Thoracic aorta (tissue), 2 donors: ENCODE results near the gene TOM1L1. TPM values are rescaled to one million over a fixed set of nuclear protein-coding genes. Genes with fewer than 3 reads are reported as not detected.
A peak's percentile ranks its signal among the peaks of the same experiment; 100 is the strongest.

Experiments
- ATAC-seq: fragments of 150-250 bp; one replicate; pipeline ENCODE4 v1.8.0; 2017; ENCODE audit warnings: low read depth; ENCODE audit not compliant: insufficient number of reproducible peaks, low FRiP score
- DNase-seq: peaks from one replicate; pipeline ENCODE4 v3.0.0-alpha.2; 2020; ENCODE audit warnings: low spot score
- H3K27ac ChIP-seq, 2 donors: fragments of 200-600 bp; sonication (generic); 1 replicate in 1 of 2; 2 replicates in 1 of 2; pipeline ENCODE4 v1.5.1; 2016; ENCODE audit warnings: mild to moderate bottlenecking in 2 of 2, moderate library complexity in 2 of 2
- H3K27me3 ChIP-seq: fragments of 200-600 bp; sonication (generic); replicated peaks from 2 replicates; pipeline ENCODE4 v1.6.0; 2016; ENCODE audit warnings: mild to moderate bottlenecking; ENCODE audit not compliant: insufficient read depth
- H3K36me3 ChIP-seq: fragments of 200-600 bp; sonication (generic); one replicate; pipeline ENCODE4 v1.5.1; 2016
- H3K4me1 ChIP-seq, 2 donors: fragments of 200-600 bp; sonication (generic); 1 replicate in 1 of 2; 2 replicates in 1 of 2; pipeline versions ENCODE4 v1.5.1 to v1.6.0; 2016; ENCODE audit warnings: low read depth in 2 of 2, mild to moderate bottlenecking in 1 of 2; ENCODE audit not compliant: control insufficient read depth in 1 of 2
- H3K4me3 ChIP-seq: fragments of 200-600 bp; sonication (generic); 2 replicates; pipeline ENCODE4 v1.5.1; 2016; ENCODE audit warnings: mild to moderate bottlenecking
- H3K9me3 ChIP-seq: fragments of 200-600 bp; sonication (generic); 2 replicates; pipeline ENCODE4 v1.5.1; 2016
- CTCF ChIP-seq: fragments of 200-600 bp; sonication (generic); IDR thresholded peaks from one replicate; pipeline ENCODE4 v1.5.1; 2019; ENCODE audit warnings: antibody characterized with exemption
- total RNA-seq, 2 donors: library from RNA; depleted of rRNA; stranded (reverse); fragments of >200 nt; gene quantifications; one replicate each; pipeline versions ENCODE4 v1.1.0 to v1.2.3, GENCODE V29; 2016

The TOM1L1 gene
- total RNA-seq, result 10 to 100 TPM; 42.9 to 62.3 TPM

DNA sequence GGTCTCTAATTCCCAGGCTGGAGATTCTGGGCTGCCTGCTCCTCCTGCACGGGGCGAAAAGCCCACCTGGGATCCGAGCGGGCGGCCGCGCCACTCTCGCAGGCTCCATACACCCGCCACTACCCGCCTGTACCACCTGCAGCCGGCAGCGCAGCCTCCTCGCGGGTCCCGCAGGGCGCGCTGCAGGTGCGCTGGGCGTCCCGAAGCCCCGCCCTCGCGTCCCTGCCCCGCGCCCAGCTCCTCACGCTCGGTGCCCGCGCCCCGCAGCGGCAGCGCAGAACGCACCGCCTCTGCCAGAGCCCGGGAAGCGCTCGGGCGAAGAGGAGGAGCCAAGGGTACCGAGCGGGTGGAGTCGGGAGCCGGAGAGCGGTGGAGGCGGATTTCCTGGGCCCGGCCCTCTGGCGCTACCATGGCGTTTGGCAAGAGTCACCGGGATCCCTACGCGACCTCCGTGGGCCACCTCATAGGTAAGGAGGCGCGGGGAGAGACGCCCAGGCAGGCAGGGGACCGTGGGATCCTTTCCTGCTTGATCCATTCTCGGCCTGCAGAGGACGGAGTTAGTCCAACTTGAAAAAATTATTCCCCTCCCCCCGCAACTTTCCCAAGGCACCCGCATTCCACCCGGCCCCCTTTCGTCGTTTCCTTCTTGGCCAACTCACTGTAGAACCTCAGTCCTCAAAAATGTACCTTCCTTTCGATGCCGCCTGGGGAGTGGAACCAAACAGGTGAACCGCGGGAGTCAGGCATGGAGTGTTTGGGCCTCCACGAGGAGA lies at the start of gene TOM1L1:
Gene TOM1L1 (plus strand): TSS at position 396 of the 773 bp plus-strand sequence. CDS start 14 bp downstream, at position 410.
- Histone ChIP-seq H3K36me3 (no peaks in the 10 kb centered on the region), H3K4me3 (peak within 1 kb of the TSS; percentile 69), H3K27ac (peak within 1 kb of the TSS in 1 of 2 donors; percentile 54), H3K9me3 (no peaks in the 10 kb centered on the region), H3K4me1 (peaks cover 0 to 4% of the 10 kb centered on the region in 2 donors), H3K27me3 (no peaks in the 10 kb centered on the region)
- ATAC-seq (peak; percentile 66), DNase-seq (peak; percentile 9)
- peak; percentile 19 for TF ChIP-seq CTCF

DNA sequence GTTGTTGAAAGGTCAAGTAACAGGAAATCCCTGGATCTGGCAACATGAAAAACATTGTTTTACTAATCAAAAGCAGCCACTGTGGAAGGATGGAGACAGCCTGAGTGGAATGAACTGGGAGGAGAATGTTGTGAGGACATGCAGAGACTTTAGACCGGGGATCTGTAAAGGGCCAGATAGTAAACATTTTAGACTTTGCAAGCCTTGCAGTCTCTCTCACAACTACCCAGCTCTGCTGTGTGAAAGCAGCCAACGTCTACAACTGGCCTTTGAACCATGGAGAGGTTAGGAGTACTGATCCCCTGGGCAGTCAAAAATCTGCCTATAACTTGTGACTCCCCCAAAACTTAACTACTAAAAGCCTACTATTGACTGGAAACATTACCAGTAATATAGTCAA lies 41.5 kb upstream of the TOM1L1 start:
- no peaks in the 10 kb centered on the region for H3K4me1 ChIP-seq
- H3K9me3 ChIP-seq, result no peaks in the 10 kb centered on the region
- DNase-seq, result no peak
- no peak for TF ChIP-seq CTCF
- no peaks in the 10 kb centered on the region for H3K36me3 ChIP-seq
- ATAC-seq, result no peak
- no peaks in the 10 kb centered on the region for H3K27me3 ChIP-seq
- no peak overlapping the region for H3K4me3 ChIP-seq
- no peak overlapping the region for H3K27ac ChIP-seq

DNA sequence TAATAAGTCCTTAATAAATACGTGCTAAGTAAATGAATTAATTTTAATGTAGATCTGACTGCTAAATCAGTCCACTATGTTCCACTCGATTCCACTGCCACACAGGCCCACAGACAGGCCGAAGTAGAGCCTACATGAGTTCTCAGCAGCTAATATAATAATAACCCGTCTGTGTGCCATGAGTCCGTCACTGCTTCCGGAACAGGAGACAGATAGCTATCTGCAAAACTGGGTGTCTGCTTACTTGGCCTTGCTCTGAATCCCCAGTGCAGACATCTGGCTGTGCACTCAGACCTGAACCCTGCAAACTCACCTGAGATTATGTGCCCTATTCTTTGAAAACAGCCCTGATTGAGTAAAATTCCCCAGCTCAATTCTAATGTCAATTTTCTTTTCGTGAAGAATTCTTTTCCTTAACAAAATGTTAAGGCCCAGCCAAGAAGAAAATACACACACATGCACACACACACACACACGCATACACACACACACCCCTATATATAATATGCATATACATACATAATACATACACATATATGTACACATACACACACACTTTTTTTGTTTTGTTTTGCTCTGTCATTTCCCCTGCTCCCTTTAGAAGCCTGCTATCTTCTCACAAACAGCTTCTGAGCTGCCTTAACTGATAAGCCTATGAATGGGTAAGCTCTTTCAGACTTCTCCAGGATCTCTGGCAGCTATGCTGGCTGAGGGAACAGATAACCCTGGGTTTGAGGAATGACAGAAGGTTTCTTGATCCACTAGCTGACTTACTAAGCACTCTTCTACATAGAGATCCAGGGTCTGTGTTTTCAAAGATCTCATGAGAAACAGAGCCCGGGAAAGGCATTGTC lies 39.8 kb upstream of the TOM1L1 start:
- Histone ChIP-seq H3K27ac (no peak overlapping the region), H3K36me3 (no peaks in the 10 kb centered on the region), H3K4me3 (no peak overlapping the region), H3K27me3 (no peaks in the 10 kb centered on the region), H3K9me3 (no peaks in the 10 kb centered on the region), H3K4me1 (no peaks in the 10 kb centered on the region)
- DNase-seq (no peak), ATAC-seq (no peak)
- no peak for TF ChIP-seq CTCF

GRCh38 chr17:54861471-54861983 lies 39.1 kb upstream of the TOM1L1 start:
- no peaks in the 10 kb centered on the region for H3K4me1 ChIP-seq
- ATAC-seq (no peak), DNase-seq (no peak)
- H3K36me3 ChIP-seq, result no peaks in the 10 kb centered on the region
- no peak for TF ChIP-seq CTCF
- H3K27ac ChIP-seq, result no peak overlapping the region
- H3K9me3 ChIP-seq, result no peaks in the 10 kb centered on the region
- H3K27me3 ChIP-seq, result no peaks in the 10 kb centered on the region
- H3K4me3 ChIP-seq, result no peak overlapping the region

GRCh38 chr17:54863176-54863575 lies 37.5 kb upstream of the TOM1L1 start:
- H3K36me3 ChIP-seq, result no peaks in the 10 kb centered on the region
- no peak for ATAC-seq

More at GRCh38 chr17:54863176-54863575, 37.5 kb upstream of the TOM1L1 start:
- Histone ChIP-seq H3K9me3 (no peaks in the 10 kb centered on the region), H3K27ac (no peak overlapping the region), H3K4me3 (no peak overlapping the region), H3K4me1 (no peaks in the 10 kb centered on the region), H3K27me3 (no peaks in the 10 kb centered on the region)
- TF ChIP-seq CTCF, result no peak
- no peak for DNase-seq
